GM23338 (cell line): Measurements from ENCODE around the gene ADD3.

Source experiments
- CREB1 ChIP-seq: fragments of 250-450 bp; sonication (Bioruptor Pico); IDR thresholded peaks from 2 replicates; pipeline ENCODE4 v1.5.0; 2020; ENCODE audit warnings: low read depth, mild to moderate bottlenecking, moderate library complexity
- EZH2 ChIP-seq: fragments of 200-600 bp; sonication (generic); IDR thresholded peaks from one replicate; pipeline ENCODE4 v1.8.0; 2017; ENCODE audit warnings: antibody characterized with exemption, mild to moderate bottlenecking, low read depth; ENCODE audit not compliant: unreplicated experiment
- EZH2phosphoT487 ChIP-seq: fragments of 200-600 bp; sonication (generic); IDR thresholded peaks from one replicate; pipeline ENCODE4 v1.8.1; 2018; ENCODE audit warnings: antibody characterized with exemption; ENCODE audit not compliant: unreplicated experiment
- JUNB ChIP-seq: IDR thresholded peaks from one replicate; pipeline ENCODE4 v1.6.1; 2016; ENCODE audit warnings: antibody characterized with exemption; ENCODE audit not compliant: unreplicated experiment
- NANOG ChIP-seq: IDR thresholded peaks from 2 replicates; pipeline ENCODE4 v1.6.1; 2016; ENCODE audit warnings: antibody characterized with exemption, borderline replicate concordance
- POLR2AphosphoS5 ChIP-seq: IDR thresholded peaks from 2 replicates; pipeline ENCODE4 v1.6.1; 2016; ENCODE audit warnings: antibody characterized with exemption, low read depth
- STAT1 ChIP-seq: IDR thresholded peaks from one replicate; pipeline ENCODE4 v1.6.1; 2016; ENCODE audit warnings: antibody characterized with exemption; ENCODE audit not compliant: unreplicated experiment
- ZNF114 ChIP-seq: fragments of 250-450 bp; sonication (Bioruptor Pico); IDR thresholded peaks from 2 replicates; pipeline ENCODE4 v1.5.0; 2020; ENCODE audit warnings: mild to moderate bottlenecking, moderate library complexity
- ZNF331 ChIP-seq: fragments of 250-450 bp; sonication (Bioruptor Pico); IDR thresholded peaks from 2 replicates; pipeline ENCODE4 v1.5.0; 2020; ENCODE audit warnings: low read depth, mild to moderate bottlenecking, moderate library complexity
- TF ChIP-seq, protein P1 (sequence below), 2 experiments: fragments of 200-600 bp in 1 of 2; sonication (generic) in 1 of 2; conservative IDR thresholded peaks; 2 replicates each; pipeline versions ENCODE4 v1.5.1 to v1.6.1; 2016 to 2017; ENCODE audit warnings: antibody characterized with exemption in 2 of 2, low read depth in 2 of 2, mild to moderate bottlenecking in 2 of 2, moderate library complexity in 1 of 2
- TF ChIP-seq, protein P2 (sequence below): IDR thresholded peaks from one replicate; pipeline ENCODE4 v1.6.1; 2018; ENCODE audit warnings: antibody characterized with exemption; ENCODE audit not compliant: unreplicated experiment
- TF ChIP-seq, protein P3 (sequence below): IDR thresholded peaks from 2 replicates; pipeline ENCODE4 v1.6.1; 2016; ENCODE audit warnings: antibody characterized with exemption
- TF ChIP-seq, protein P4 (sequence below): fragments of 250-450 bp; sonication (Bioruptor Pico); IDR thresholded peaks from 2 replicates; pipeline ENCODE4 v1.5.0; 2020; ENCODE audit warnings: mild to moderate bottlenecking, moderate library complexity

DNA sequence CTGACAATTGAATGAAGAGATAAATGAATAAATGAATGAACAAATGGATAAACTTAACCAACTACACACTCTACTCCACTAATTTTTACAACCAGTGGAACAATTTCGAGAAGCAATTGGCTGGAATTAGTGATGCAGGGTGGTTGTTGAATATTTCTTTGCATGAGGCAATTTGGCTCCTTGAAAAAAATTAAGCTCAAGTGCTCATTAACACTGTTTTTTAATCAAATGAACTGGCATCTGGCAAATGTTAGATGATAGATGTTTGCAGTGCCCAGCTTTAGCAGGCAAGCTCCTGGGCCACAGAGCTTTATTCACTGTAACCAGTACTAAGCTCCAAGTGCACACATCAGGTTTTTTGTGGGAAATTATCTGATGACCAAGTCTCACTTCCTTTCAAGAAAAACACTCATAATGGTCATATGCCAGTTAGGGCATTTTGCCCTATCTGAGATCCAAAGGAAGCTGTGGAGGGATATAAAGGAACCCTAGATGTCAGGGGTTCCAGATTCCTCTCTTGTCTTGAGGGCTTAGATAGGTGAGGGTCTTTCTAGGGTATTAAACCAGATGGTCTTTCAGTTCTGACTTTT lies 16.4 kb upstream of the ADD3 start:
- TF ChIP-seq EZH2phosphoT487 = no peak
- TF ChIP-seq, protein P1, sequence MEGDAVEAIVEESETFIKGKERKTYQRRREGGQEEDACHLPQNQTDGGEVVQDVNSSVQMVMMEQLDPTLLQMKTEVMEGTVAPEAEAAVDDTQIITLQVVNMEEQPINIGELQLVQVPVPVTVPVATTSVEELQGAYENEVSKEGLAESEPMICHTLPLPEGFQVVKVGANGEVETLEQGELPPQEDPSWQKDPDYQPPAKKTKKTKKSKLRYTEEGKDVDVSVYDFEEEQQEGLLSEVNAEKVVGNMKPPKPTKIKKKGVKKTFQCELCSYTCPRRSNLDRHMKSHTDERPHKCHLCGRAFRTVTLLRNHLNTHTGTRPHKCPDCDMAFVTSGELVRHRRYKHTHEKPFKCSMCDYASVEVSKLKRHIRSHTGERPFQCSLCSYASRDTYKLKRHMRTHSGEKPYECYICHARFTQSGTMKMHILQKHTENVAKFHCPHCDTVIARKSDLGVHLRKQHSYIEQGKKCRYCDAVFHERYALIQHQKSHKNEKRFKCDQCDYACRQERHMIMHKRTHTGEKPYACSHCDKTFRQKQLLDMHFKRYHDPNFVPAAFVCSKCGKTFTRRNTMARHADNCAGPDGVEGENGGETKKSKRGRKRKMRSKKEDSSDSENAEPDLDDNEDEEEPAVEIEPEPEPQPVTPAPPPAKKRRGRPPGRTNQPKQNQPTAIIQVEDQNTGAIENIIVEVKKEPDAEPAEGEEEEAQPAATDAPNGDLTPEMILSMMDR (conservative IDR thresholded peaks at IDR 0.05; ENCODE audit: low read depth in 2 of 2) = no peak
- no peak for TF ChIP-seq NANOG
- TF ChIP-seq, protein P2, sequence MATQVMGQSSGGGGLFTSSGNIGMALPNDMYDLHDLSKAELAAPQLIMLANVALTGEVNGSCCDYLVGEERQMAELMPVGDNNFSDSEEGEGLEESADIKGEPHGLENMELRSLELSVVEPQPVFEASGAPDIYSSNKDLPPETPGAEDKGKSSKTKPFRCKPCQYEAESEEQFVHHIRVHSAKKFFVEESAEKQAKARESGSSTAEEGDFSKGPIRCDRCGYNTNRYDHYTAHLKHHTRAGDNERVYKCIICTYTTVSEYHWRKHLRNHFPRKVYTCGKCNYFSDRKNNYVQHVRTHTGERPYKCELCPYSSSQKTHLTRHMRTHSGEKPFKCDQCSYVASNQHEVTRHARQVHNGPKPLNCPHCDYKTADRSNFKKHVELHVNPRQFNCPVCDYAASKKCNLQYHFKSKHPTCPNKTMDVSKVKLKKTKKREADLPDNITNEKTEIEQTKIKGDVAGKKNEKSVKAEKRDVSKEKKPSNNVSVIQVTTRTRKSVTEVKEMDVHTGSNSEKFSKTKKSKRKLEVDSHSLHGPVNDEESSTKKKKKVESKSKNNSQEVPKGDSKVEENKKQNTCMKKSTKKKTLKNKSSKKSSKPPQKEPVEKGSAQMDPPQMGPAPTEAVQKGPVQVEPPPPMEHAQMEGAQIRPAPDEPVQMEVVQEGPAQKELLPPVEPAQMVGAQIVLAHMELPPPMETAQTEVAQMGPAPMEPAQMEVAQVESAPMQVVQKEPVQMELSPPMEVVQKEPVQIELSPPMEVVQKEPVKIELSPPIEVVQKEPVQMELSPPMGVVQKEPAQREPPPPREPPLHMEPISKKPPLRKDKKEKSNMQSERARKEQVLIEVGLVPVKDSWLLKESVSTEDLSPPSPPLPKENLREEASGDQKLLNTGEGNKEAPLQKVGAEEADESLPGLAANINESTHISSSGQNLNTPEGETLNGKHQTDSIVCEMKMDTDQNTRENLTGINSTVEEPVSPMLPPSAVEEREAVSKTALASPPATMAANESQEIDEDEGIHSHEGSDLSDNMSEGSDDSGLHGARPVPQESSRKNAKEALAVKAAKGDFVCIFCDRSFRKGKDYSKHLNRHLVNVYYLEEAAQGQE = no peak
- no peak for TF ChIP-seq POLR2AphosphoS5
- no peak for TF ChIP-seq CREB1 (CRISPR knock-in tag)
- TF ChIP-seq JUNB = no peak
- no peak for TF ChIP-seq ZNF114 (CRISPR knock-in tag)
- no peak for TF ChIP-seq EZH2
- TF ChIP-seq STAT1 = no peak
- TF ChIP-seq ZNF331 (CRISPR knock-in tag) = no peak
- TF ChIP-seq, protein P3, sequence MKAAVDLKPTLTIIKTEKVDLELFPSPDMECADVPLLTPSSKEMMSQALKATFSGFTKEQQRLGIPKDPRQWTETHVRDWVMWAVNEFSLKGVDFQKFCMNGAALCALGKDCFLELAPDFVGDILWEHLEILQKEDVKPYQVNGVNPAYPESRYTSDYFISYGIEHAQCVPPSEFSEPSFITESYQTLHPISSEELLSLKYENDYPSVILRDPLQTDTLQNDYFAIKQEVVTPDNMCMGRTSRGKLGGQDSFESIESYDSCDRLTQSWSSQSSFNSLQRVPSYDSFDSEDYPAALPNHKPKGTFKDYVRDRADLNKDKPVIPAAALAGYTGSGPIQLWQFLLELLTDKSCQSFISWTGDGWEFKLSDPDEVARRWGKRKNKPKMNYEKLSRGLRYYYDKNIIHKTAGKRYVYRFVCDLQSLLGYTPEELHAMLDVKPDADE = no peak
- TF ChIP-seq, protein P4, sequence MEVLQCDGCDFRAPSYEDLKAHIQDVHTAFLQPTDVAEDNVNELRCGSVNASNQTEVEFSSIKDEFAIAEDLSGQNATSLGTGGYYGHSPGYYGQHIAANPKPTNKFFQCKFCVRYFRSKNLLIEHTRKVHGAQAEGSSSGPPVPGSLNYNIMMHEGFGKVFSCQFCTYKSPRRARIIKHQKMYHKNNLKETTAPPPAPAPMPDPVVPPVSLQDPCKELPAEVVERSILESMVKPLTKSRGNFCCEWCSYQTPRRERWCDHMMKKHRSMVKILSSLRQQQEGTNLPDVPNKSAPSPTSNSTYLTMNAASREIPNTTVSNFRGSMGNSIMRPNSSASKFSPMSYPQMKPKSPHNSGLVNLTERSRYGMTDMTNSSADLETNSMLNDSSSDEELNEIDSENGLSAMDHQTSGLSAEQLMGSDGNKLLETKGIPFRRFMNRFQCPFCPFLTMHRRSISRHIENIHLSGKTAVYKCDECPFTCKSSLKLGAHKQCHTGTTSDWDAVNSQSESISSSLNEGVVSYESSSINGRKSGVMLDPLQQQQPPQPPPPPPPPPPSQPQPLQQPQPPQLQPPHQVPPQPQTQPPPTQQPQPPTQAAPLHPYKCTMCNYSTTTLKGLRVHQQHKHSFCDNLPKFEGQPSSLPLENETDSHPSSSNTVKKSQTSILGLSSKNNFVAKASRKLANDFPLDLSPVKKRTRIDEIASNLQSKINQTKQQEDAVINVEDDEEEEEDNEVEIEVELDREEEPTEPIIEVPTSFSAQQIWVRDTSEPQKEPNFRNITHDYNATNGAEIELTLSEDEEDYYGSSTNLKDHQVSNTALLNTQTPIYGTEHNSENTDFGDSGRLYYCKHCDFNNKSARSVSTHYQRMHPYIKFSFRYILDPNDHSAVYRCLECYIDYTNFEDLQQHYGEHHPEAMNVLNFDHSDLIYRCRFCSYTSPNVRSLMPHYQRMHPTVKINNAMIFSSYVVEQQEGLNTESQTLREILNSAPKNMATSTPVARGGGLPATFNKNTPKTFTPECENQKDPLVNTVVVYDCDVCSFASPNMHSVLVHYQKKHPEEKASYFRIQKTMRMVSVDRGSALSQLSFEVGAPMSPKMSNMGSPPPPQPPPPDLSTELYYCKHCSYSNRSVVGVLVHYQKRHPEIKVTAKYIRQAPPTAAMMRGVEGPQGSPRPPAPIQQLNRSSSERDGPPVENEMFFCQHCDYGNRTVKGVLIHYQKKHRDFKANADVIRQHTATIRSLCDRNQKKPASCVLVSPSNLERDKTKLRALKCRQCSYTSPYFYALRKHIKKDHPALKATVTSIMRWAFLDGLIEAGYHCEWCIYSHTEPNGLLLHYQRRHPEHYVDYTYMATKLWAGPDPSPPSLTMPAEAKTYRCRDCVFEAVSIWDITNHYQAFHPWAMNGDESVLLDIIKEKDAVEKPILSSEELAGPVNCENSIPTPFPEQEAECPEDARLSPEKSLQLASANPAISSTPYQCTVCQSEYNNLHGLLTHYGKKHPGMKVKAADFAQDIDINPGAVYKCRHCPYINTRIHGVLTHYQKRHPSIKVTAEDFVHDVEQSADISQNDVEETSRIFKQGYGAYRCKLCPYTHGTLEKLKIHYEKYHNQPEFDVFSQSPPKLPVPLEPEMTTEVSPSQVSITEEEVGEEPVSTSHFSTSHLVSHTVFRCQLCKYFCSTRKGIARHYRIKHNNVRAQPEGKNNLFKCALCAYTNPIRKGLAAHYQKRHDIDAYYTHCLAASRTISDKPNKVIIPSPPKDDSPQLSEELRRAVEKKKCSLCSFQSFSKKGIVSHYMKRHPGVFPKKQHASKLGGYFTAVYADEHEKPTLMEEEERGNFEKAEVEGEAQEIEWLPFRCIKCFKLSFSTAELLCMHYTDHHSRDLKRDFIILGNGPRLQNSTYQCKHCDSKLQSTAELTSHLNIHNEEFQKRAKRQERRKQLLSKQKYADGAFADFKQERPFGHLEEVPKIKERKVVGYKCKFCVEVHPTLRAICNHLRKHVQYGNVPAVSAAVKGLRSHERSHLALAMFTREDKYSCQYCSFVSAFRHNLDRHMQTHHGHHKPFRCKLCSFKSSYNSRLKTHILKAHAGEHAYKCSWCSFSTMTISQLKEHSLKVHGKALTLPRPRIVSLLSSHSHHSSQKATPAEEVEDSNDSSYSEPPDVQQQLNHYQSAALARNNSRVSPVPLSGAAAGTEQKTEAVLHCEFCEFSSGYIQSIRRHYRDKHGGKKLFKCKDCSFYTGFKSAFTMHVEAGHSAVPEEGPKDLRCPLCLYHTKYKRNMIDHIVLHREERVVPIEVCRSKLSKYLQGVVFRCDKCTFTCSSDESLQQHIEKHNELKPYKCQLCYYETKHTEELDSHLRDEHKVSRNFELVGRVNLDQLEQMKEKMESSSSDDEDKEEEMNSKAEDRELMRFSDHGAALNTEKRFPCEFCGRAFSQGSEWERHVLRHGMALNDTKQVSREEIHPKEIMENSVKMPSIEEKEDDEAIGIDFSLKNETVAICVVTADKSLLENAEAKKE (CRISPR knock-in tag) = no peak
